SH-SY5Y (cell line): ENCODE results near the gene CDK3.

ENCODE experiments used
- GATA2 ChIP-seq: IDR thresholded peaks from 2 replicates; pipeline ENCODE4 v1.6.1; 2011; ENCODE audit warnings: mild to moderate bottlenecking, low read depth, low read length
- GATA3 ChIP-seq: IDR thresholded peaks from 2 replicates; pipeline ENCODE4 v1.6.1; 2011; ENCODE audit warnings: low read depth, mild to moderate bottlenecking, low read length, moderate library complexity

DNA sequence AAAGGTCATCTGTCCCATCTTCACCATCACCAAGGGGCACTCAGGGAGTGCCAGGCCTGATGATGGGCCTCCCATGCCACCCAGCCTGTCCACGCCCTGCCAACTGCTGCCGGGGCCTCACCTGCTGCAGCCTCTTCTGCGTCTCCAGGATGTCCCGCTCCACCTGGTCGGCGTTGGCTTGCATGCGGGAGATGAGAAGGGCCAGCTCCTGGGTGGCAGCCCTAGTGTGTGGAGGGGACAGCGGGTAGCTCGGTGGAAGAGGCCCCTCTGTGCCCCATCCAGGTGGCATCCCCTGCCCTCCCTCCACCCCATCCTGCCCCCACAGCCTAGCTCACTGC is 23.2 kb downstream of the CDK3 start:
- no peak for TF ChIP-seq GATA3
- no peak for TF ChIP-seq GATA2
